Esophagus squamous epithelium (tissue), 4 donors: Measurements from ENCODE around the gene PCDHB10.

Source experiments
- CTCF ChIP-seq, 6 experiments: fragments of 450-650 bp in 4 of 6; fragments of 200-600 bp in 2 of 6; sonication (generic) in 2 of 6; IDR thresholded peaks; one replicate each; pipeline ENCODE4 v1.5.1; 2016 to 2019; ENCODE audit warnings: antibody characterized with exemption in 6 of 6, mild to moderate bottlenecking in 4 of 6, moderate library complexity in 4 of 6
- POLR2A ChIP-seq, 4 donors: fragments of 450-650 bp; IDR thresholded peaks; one replicate each; pipeline ENCODE4 v1.6.1; 2017; ENCODE audit warnings: antibody characterized with exemption in 4 of 4, mild to moderate bottlenecking in 4 of 4, moderate library complexity in 3 of 4

GRCh38 chr5:141199359-141200235 lies 7.4 kb downstream of the PCDHB10 start, which contains the start of gene PCDHB11:
- TF ChIP-seq CTCF (IDR thresholded peaks at IDR 0.05): peak in 1 of 6 experiments; percentile 17
- no peak for TF ChIP-seq POLR2A (IDR thresholded peaks at IDR 0.05)
